ENCODE data around the gene ABCA12.

Gene ABCA12

GRCh38 chr2:215068399-215068798 lies 70.0 kb downstream of the ABCA12 start:
- DNase-seq (ENCODE audit: low read depth, low spot score): no peak
- H3K4me3 ChIP-seq (ENCODE audit: low read depth, low read length): no peak overlapping the region
- TF ChIP-seq, protein P1, sequence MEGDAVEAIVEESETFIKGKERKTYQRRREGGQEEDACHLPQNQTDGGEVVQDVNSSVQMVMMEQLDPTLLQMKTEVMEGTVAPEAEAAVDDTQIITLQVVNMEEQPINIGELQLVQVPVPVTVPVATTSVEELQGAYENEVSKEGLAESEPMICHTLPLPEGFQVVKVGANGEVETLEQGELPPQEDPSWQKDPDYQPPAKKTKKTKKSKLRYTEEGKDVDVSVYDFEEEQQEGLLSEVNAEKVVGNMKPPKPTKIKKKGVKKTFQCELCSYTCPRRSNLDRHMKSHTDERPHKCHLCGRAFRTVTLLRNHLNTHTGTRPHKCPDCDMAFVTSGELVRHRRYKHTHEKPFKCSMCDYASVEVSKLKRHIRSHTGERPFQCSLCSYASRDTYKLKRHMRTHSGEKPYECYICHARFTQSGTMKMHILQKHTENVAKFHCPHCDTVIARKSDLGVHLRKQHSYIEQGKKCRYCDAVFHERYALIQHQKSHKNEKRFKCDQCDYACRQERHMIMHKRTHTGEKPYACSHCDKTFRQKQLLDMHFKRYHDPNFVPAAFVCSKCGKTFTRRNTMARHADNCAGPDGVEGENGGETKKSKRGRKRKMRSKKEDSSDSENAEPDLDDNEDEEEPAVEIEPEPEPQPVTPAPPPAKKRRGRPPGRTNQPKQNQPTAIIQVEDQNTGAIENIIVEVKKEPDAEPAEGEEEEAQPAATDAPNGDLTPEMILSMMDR (IDR thresholded peaks at IDR 0.05; ENCODE audit: low read depth, low read length): no peak
- in situ Hi-C loops (cut with HindIII; ENCODE audit: low sequenced_read_pairs): no loop called here

DNA sequence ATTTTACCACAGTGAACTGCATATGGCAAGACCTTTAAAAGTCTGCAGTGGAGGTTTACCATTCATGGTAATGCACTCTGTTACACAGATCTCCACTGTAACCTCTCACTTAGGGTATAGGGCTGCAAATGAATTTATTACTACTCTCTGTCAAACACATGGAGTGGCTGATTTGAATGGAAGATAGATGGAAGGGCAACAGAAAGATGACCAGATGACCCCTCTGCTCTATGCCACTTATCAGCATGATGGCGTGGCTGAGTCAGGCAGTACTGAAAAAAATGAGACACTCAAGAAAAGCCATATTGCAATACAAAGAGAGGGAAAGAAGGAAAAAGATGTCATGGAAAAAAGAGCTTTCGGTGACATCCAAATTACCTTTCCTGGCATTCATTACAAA lies 72.3 kb downstream of the ABCA12 start:
- in situ Hi-C loops (cut with HindIII; ENCODE audit: low sequenced_read_pairs): no loop called here
- TF ChIP-seq, protein P1 (IDR thresholded peaks at IDR 0.05; ENCODE audit: low read depth, low read length): no peak
- H3K4me3 ChIP-seq (ENCODE audit: low read depth, low read length): no peak overlapping the region

DNA sequence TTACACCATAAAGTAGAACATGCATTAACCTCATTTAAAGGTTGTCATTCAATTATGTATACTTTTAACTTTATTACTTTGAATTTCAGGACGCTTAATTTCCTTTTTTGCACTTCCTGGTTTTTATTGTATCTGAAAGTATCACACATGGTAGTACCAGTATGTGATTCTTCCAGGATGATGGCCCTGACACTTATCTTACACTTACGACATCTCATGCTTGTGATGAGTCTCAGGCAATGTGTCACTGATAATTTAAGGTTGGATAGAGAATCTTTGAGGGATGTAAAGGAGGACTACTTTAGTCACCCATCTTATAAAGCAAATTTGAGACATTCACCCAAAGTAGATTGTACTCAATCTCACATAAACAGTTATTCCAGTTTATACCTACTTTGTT lies 74.9 kb downstream of the ABCA12 start:
- in situ Hi-C loops (cut with HindIII; ENCODE audit: low sequenced_read_pairs): no loop called here
- no peak for DNase-seq (ENCODE audit: low read depth, low spot score)
- TF ChIP-seq, protein P1 (IDR thresholded peaks at IDR 0.05; ENCODE audit: low read depth, low read length): no peak
- H3K4me3 ChIP-seq (ENCODE audit: low read depth, low read length): no peak overlapping the region

More for the DNA sequence above, 72.3 kb downstream of the ABCA12 start:
- no peak for DNase-seq (ENCODE audit: low read depth, low spot score)

DNA sequence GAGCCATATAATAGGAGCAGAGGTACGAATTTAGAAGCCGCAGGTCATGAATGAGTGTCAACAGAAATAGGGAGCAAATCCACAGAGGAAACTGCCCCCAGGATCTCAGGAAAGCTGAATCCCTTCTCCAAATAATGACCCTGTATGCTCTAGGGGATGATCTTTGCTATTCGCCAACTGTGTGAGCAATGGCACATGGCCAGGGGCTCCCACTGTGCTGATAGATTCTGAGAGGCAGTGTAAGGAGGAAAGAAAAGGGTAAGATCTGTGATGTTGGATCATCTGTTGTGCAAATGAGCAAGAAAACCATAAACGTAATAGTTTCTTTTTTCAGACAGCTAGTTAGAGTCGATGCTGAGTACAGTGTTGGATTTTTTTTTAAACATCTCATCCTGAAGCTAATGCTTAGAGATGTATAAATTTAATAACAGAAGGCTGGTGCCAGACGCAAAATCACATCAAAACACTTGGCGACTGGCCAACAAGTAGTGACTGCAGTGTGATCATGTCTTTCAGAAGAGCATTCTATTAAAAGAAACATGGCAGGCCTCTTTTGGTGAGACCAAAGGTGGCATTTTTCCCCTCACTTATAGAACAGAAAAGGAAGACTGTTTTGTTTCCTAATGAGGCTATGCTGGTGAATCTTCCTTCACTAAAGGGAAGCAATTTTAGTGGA lies 77.4 kb downstream of the ABCA12 start:
- TF ChIP-seq, protein P1 (IDR thresholded peaks at IDR 0.05; ENCODE audit: low read depth, low read length): no peak
- H3K4me3 ChIP-seq (ENCODE audit: low read depth, low read length): no peak overlapping the region
- DNase-seq (ENCODE audit: low read depth, low spot score): no peak
- in situ Hi-C loops (cut with HindIII; ENCODE audit: low sequenced_read_pairs): no loop called here

- TF ChIP-seq, protein P1 (IDR thresholded peaks at IDR 0.05; ENCODE audit: low read depth, low read length): no peak
- peak; percentile 3 for DNase-seq (ENCODE audit: low read depth, low spot score)
- in situ Hi-C loops (cut with HindIII; ENCODE audit: low sequenced_read_pairs): no loop called here
- no peak overlapping the region for H3K4me3 ChIP-seq (ENCODE audit: low read depth, low read length)
Measured at GRCh38 chr2:215059724-215060123, 78.7 kb downstream of the ABCA12 start.

- in situ Hi-C loops (cut with HindIII; ENCODE audit: low sequenced_read_pairs): no loop called here
- H3K4me3 ChIP-seq (ENCODE audit: low read depth, low read length): no peak overlapping the region
- TF ChIP-seq, protein P1 (IDR thresholded peaks at IDR 0.05; ENCODE audit: low read depth, low read length): no peak
- no peak for DNase-seq (ENCODE audit: low read depth, low spot score)
Measured at GRCh38 chr2:215055891-215056290, 82.5 kb downstream of the ABCA12 start.
